Measurements from ENCODE around the gene SLF2. TPM values are rescaled to one million over a fixed set of nuclear protein-coding genes. Genes with fewer than 3 reads are reported as not detected.

SLF2 gene
- total and polyA plus RNA-seq, 11 donors: 7.5 to 26.9 (median 16.2) TPM

GRCh38 chr10:100886521-100886920, 26.2 kb upstream of the SLF2 start:
- no peaks in the 10 kb centered on the region for H3K36me3 ChIP-seq
- peak overlapping the region in 6 of 12 donors; percentile 27 to 69 (median 61) for H3K27ac ChIP-seq
- no peaks in the 10 kb centered on the region for H3K9me3 ChIP-seq
- intact Hi-C loops (cut with DNase I): loop anchor here in 1 of 10 donors (5.0 kb wide), 1 partner anchor 544 kb away; no protein-coding TSS in a partner anchor
- no peak for DNase-seq
- H3K4me1 ChIP-seq: peaks cover 0 to 25% (median 0%) of the 10 kb centered on the region in 12 donors
- WGBS, 4 donors: 89 to 94% (median 91%) methylated on average over 5 of the region's 5 CpGs
- H3K4me3 ChIP-seq: no peak overlapping the region
- ATAC-seq: no peak
- peaks cover 0 to 25% (median 4%) of the 10 kb centered on the region in 9 donors for H3K27me3 ChIP-seq
- no peak for TF ChIP-seq CTCF (IDR thresholded peaks at IDR 0.05)
- no peak for TF ChIP-seq POLR2A (IDR thresholded peaks at IDR 0.05)

GRCh38 chr10:100886963-100887362, 25.8 kb upstream of the SLF2 start:
- H3K4me1 ChIP-seq: peaks cover 0 to 21% (median 0%) of the 10 kb centered on the region in 12 donors
- H3K9me3 ChIP-seq: no peaks in the 10 kb centered on the region
- intact Hi-C loops (cut with DNase I): loop anchor here in 1 of 10 donors (5.0 kb wide), 1 partner anchor 545 kb away; no protein-coding TSS in a partner anchor
- TF ChIP-seq CTCF (IDR thresholded peaks at IDR 0.05) (no peak), POLR2A (IDR thresholded peaks at IDR 0.05) (no peak)
- no peak overlapping the region for H3K4me3 ChIP-seq
- peaks cover 0 to 25% (median 4%) of the 10 kb centered on the region in 9 donors for H3K27me3 ChIP-seq
- peak in 4 of 5 donors; percentile 56 to 67 (median 58) for DNase-seq
- ATAC-seq: peak; percentile 29 to 74 (median 66)
- H3K36me3 ChIP-seq: no peaks in the 10 kb centered on the region
- peak overlapping the region in 6 of 12 donors; percentile 27 to 69 (median 61) for H3K27ac ChIP-seq
- WGBS, 4 donors: 48 to 58% (median 52%) methylated on average over 6 of the region's 6 CpGs

GRCh38 chr10:100887761-100888296, 24.9 kb upstream of the SLF2 start:
- Histone ChIP-seq H3K27me3 (peaks cover 0 to 29% (median 4%) of the 10 kb centered on the region in 9 donors), H3K4me1 (peaks cover 0 to 13% (median 0%) of the 10 kb centered on the region in 12 donors), H3K36me3 (no peaks in the 10 kb centered on the region), H3K4me3 (no peak overlapping the region), H3K27ac (peak overlapping the region in 2 of 12 donors; percentile 66 to 69), H3K9me3 (no peaks in the 10 kb centered on the region)
- DNase-seq (no peak), ATAC-seq (no peak)
- WGBS, 4 donors: 86 to 93% (median 88%) methylated on average over 12 to 14 of the region's 14 CpGs
- TF ChIP-seq CTCF (IDR thresholded peaks at IDR 0.05) (no peak), POLR2A (IDR thresholded peaks at IDR 0.05) (no peak)
- intact Hi-C loops (cut with DNase I): loop anchor here in 1 of 10 donors (5.0 kb wide), 1 partner anchor 546 kb away; no protein-coding TSS in a partner anchor

- ATAC-seq: no peak
- Histone ChIP-seq H3K4me1 (peaks cover 0 to 11% (median 0%) of the 10 kb centered on the region in 12 donors), H3K4me3 (no peak overlapping the region), H3K27me3 (peaks cover 0 to 31% (median 4%) of the 10 kb centered on the region in 9 donors), H3K9me3 (no peaks in the 10 kb centered on the region), H3K36me3 (no peaks in the 10 kb centered on the region), H3K27ac (no peak overlapping the region)
- intact Hi-C loops (cut with DNase I): loop anchor here in 1 of 10 donors (5.0 kb wide), 1 partner anchor 547 kb away; no protein-coding TSS in a partner anchor
- no peak for DNase-seq
- WGBS, 4 donors: 37 to 56% (median 52%) methylated on average over 3 of the region's 3 CpGs
- TF ChIP-seq CTCF (IDR thresholded peaks at IDR 0.05): peak in 3 of 12 donors; percentile 16 to 27 (median 17)
- TF ChIP-seq POLR2A (IDR thresholded peaks at IDR 0.05): no peak
Measured at GRCh38 chr10:100888957-100889356, 23.8 kb upstream of the SLF2 start.
